Neural cell (in vitro differentiated cells): ENCODE results near the gene WDR91. TPM values are rescaled to one million over a fixed set of nuclear protein-coding genes. Genes with fewer than 3 reads are reported as not detected.

Source experiments
- H2AFZ ChIP-seq: fragments of 200-600, 300-800 bp; sonication (generic), shearing (Covaris generic); 2 replicates; pipeline ENCODE4 v1.6.0; 2014; ENCODE audit warnings: low read depth, mild to moderate bottlenecking, antibody characterized with exemption, low read length, moderate library complexity
- H3F3A ChIP-seq: fragments of 200-600 bp; shearing (Covaris generic); 2 replicates; pipeline ENCODE4 v1.6.1; 2016; ENCODE audit warnings: mild to moderate bottlenecking, moderate library complexity, mixed read lengths, antibody characterized with exemption, low read length; ENCODE audit not compliant: insufficient read depth, poor library complexity, severe bottlenecking
- H3K27ac ChIP-seq: fragments of 200-600, 300-800 bp; sonication (generic), shearing (Covaris generic); 2 replicates; pipeline ENCODE4 v1.5.1; 2014; ENCODE audit warnings: mild to moderate bottlenecking, low read length, moderate library complexity
- H3K27me3 ChIP-seq: fragments of 300-800, 200-600 bp; sonication (generic), shearing (Covaris generic); 2 replicates; pipeline ENCODE4 v1.6.0; 2014; ENCODE audit warnings: mild to moderate bottlenecking, low read depth, low read length, moderate library complexity; ENCODE audit not compliant: insufficient read depth
- H3K36me3 ChIP-seq: fragments of 300-800, 200-600 bp; sonication (generic), shearing (Covaris generic); 2 replicates; pipeline ENCODE4 v1.5.1; 2014; ENCODE audit warnings: mild to moderate bottlenecking, antibody characterized with exemption, low read length, moderate library complexity; ENCODE audit not compliant: insufficient read depth
- H3K4me2 ChIP-seq: fragments of 300-800, 200-600 bp; sonication (generic), shearing (Covaris generic); 2 replicates; pipeline ENCODE4 v1.6.0; 2014; ENCODE audit warnings: mild to moderate bottlenecking, low read length
- H3K4me3 ChIP-seq: fragments of 300-800, 200-600 bp; sonication (generic), shearing (Covaris generic); 2 replicates; pipeline ENCODE4 v1.5.1; 2014; ENCODE audit warnings: mild to moderate bottlenecking, low read length, moderate library complexity
- H3K79me2 ChIP-seq: fragments of 200-600 bp; shearing (Covaris generic); replicated peaks from 2 replicates; pipeline ENCODE4 v1.6.0; 2014; ENCODE audit warnings: mild to moderate bottlenecking, low read length, moderate library complexity; ENCODE audit not compliant: insufficient read depth
- H3K9ac ChIP-seq: fragments of 300-800, 200-600 bp; sonication (generic), shearing (Covaris generic); 2 replicates; pipeline ENCODE4 v1.6.1; 2016; ENCODE audit warnings: mild to moderate bottlenecking, low read length, mixed read lengths
- H3K9me2 ChIP-seq: fragments of 200-600 bp; shearing (Covaris generic); 2 replicates; pipeline ENCODE4 v1.6.1; 2016; ENCODE audit warnings: mild to moderate bottlenecking, low read length, mixed read lengths; ENCODE audit not compliant: insufficient read depth
- H3K9me3 ChIP-seq: fragments of 200-600, 300-800 bp; sonication (generic), shearing (Covaris generic); 2 replicates; pipeline ENCODE4 v1.6.1; 2016; ENCODE audit warnings: mild to moderate bottlenecking, mixed run types, low read length, moderate library complexity, mixed read lengths
- H4K20me1 ChIP-seq: fragments of 200-600 bp; shearing (Covaris generic); 2 replicates; pipeline ENCODE4 v1.6.1; 2016; ENCODE audit warnings: mild to moderate bottlenecking, mixed run types; ENCODE audit not compliant: insufficient read depth
- EP300 ChIP-seq: fragments of 450-650 bp; conservative IDR thresholded peaks from 2 replicates; pipeline ENCODE4 v1.6.1; 2014; ENCODE audit warnings: antibody characterized with exemption, mild to moderate bottlenecking, moderate library complexity; ENCODE audit not compliant: poor library complexity, severe bottlenecking
- EZH2 ChIP-seq: fragments of 200-600, 300-800 bp; shearing (Covaris generic), sonication (generic); IDR thresholded peaks from 2 replicates; pipeline ENCODE4 v1.6.1; 2014; ENCODE audit warnings: antibody characterized with exemption, low read length, borderline replicate concordance, mild to moderate bottlenecking; ENCODE audit not compliant: insufficient read depth, poor library complexity, severe bottlenecking
- MXI1 ChIP-seq: fragments of 450-650 bp; conservative IDR thresholded peaks from 2 replicates; pipeline ENCODE4 v1.6.1; 2014; ENCODE audit warnings: antibody characterized with exemption, mild to moderate bottlenecking; ENCODE audit not compliant: poor library complexity, severe bottlenecking
- POLR2AphosphoS5 ChIP-seq: IDR thresholded peaks from 2 replicates; pipeline ENCODE4 v1.6.1; 2012
- RAD21 ChIP-seq: fragments of 450-650 bp; conservative IDR thresholded peaks from 2 replicates; pipeline ENCODE4 v1.6.1; 2014; ENCODE audit warnings: antibody characterized with exemption, mild to moderate bottlenecking, moderate library complexity
- SMC3 ChIP-seq: fragments of 450-650 bp; conservative IDR thresholded peaks from 2 replicates; pipeline ENCODE4 v1.6.1; 2014; ENCODE audit warnings: antibody characterized with exemption, mild to moderate bottlenecking, moderate library complexity; ENCODE audit not compliant: poor library complexity
- TAF1 ChIP-seq: IDR thresholded peaks from 2 replicates; pipeline ENCODE4 v1.6.1; 2012; ENCODE audit warnings: low read depth
- polyA plus RNA-seq: library from polyadenylated mRNA; depleted of rRNA; stranded (reverse); fragments of >200 nt; gene quantifications from 2 replicates; pipeline ENCODE4 v1.2.3, GENCODE V29; 2014
- TF ChIP-seq, protein P1 (sequence below): IDR thresholded peaks from 2 replicates; pipeline ENCODE4 v1.6.1; 2012; ENCODE audit warnings: borderline replicate concordance
- TF ChIP-seq, protein P2 (sequence below): fragments of 450-650 bp; IDR thresholded peaks from 2 replicates; pipeline ENCODE4 v1.5.1; 2014; ENCODE audit warnings: antibody characterized with exemption, mild to moderate bottlenecking, moderate library complexity; ENCODE audit not compliant: poor library complexity, severe bottlenecking

WDR91 gene
- polyA plus RNA-seq, 1 donor from 2014 or later = 17.7 TPM

DNA sequence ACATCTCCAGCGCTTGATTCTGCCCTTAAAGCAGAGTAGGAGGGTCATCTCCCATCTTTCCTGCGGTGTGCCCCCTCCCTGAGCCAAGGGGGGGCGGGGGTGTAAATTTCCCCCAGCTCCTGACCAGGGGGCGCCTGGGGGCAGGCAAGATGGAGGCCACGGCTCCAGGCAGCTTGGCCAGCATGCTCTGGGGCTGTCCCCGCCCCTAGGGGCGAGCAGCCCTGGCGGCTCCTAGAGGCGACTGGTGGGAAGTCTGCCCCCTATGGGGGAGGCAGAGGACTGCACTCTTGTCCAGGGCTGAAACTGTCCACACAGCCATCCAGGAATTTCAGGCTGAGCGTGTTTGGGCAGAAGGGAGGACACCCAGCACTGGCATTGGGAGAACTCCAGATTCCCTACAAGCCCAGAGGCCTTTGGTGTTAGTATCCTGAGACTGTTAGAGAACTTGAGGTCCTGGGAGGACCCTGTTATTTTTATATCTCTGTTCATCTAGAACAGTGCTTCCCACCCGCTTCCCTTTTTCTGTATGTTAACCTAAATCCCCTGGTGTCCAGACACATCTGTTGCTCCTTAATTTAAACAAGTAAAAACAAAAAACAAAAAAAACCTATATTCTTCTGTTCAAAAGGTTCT is 26.9 kb upstream of the WDR91 start:
- Histone ChIP-seq H4K20me1 (no peaks in the 10 kb centered on the region), H3K9me3 (no peaks in the 10 kb centered on the region), H3K27me3 (no peaks in the 10 kb centered on the region), H3K4me2 (no peak overlapping the region), H3K9me2 (no peaks in the 10 kb centered on the region), H3K4me3 (no peak overlapping the region), H3K36me3 (no peaks in the 10 kb centered on the region), H3K9ac (no peak overlapping the region), H3F3A (no peaks in the 10 kb centered on the region), H2AFZ (no peak overlapping the region), H3K27ac (no peak overlapping the region), H3K79me2 (no peaks in the 10 kb centered on the region)
- TF ChIP-seq POLR2AphosphoS5 = no peak
- TF ChIP-seq EZH2 = no peak
- TF ChIP-seq SMC3 = no peak
- TF ChIP-seq, protein P1, sequence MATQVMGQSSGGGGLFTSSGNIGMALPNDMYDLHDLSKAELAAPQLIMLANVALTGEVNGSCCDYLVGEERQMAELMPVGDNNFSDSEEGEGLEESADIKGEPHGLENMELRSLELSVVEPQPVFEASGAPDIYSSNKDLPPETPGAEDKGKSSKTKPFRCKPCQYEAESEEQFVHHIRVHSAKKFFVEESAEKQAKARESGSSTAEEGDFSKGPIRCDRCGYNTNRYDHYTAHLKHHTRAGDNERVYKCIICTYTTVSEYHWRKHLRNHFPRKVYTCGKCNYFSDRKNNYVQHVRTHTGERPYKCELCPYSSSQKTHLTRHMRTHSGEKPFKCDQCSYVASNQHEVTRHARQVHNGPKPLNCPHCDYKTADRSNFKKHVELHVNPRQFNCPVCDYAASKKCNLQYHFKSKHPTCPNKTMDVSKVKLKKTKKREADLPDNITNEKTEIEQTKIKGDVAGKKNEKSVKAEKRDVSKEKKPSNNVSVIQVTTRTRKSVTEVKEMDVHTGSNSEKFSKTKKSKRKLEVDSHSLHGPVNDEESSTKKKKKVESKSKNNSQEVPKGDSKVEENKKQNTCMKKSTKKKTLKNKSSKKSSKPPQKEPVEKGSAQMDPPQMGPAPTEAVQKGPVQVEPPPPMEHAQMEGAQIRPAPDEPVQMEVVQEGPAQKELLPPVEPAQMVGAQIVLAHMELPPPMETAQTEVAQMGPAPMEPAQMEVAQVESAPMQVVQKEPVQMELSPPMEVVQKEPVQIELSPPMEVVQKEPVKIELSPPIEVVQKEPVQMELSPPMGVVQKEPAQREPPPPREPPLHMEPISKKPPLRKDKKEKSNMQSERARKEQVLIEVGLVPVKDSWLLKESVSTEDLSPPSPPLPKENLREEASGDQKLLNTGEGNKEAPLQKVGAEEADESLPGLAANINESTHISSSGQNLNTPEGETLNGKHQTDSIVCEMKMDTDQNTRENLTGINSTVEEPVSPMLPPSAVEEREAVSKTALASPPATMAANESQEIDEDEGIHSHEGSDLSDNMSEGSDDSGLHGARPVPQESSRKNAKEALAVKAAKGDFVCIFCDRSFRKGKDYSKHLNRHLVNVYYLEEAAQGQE = no peak
- no peak for TF ChIP-seq MXI1

DNA sequence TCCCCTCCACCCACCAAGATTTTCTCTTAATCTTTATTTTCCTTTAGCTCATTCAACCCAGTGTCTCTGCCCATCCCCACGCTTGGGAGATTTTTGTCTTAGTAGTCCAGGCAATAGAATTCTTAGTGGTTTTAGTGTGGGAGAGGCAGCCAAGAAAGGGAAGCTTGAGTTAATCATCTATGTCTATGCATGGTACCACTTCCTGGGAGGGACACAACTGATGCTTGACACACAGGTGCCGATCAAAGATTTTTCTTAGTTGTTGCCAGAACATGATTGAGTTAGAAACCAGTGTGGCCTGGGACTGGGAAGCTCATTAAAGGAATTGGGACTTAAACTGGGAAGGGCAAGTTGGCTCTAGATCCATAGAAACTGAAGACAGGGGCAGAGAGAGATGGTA is 25.4 kb upstream of the WDR91 start:
- Histone ChIP-seq H3K4me2 (no peak overlapping the region), H3K36me3 (no peaks in the 10 kb centered on the region), H3K9ac (no peak overlapping the region), H3K4me3 (no peak overlapping the region), H3K27ac (no peak overlapping the region), H2AFZ (no peak overlapping the region), H3F3A (no peaks in the 10 kb centered on the region), H3K27me3 (no peaks in the 10 kb centered on the region), H3K9me2 (no peaks in the 10 kb centered on the region), H3K79me2 (no peaks in the 10 kb centered on the region), H4K20me1 (no peaks in the 10 kb centered on the region), H3K9me3 (no peaks in the 10 kb centered on the region)
- TF ChIP-seq TAF1 = no peak
- TF ChIP-seq, protein P1 = no peak
- TF ChIP-seq MXI1 = no peak
- no peak for TF ChIP-seq SMC3
- TF ChIP-seq POLR2AphosphoS5 = no peak
- no peak for TF ChIP-seq EP300
- TF ChIP-seq, protein P2, sequence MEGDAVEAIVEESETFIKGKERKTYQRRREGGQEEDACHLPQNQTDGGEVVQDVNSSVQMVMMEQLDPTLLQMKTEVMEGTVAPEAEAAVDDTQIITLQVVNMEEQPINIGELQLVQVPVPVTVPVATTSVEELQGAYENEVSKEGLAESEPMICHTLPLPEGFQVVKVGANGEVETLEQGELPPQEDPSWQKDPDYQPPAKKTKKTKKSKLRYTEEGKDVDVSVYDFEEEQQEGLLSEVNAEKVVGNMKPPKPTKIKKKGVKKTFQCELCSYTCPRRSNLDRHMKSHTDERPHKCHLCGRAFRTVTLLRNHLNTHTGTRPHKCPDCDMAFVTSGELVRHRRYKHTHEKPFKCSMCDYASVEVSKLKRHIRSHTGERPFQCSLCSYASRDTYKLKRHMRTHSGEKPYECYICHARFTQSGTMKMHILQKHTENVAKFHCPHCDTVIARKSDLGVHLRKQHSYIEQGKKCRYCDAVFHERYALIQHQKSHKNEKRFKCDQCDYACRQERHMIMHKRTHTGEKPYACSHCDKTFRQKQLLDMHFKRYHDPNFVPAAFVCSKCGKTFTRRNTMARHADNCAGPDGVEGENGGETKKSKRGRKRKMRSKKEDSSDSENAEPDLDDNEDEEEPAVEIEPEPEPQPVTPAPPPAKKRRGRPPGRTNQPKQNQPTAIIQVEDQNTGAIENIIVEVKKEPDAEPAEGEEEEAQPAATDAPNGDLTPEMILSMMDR = no peak
- TF ChIP-seq RAD21 = no peak
- TF ChIP-seq EZH2 = no peak
